Measurements from ENCODE around the gene RNF224. TPM values are rescaled to one million over a fixed set of nuclear protein-coding genes. Genes with fewer than 3 reads are reported as not detected.
A peak's percentile ranks its signal among the peaks of the same experiment; 100 is the strongest.

The RNF224 gene
- total and polyA plus RNA-seq, 2 of the 13 experiments (the other 11 are each of a cell fraction or from before 2014, with no cell fraction given), result 0.09 TPM; not detected in 1

GRCh38 chr9:137254624-137255447, 27.5 kb downstream of the RNF224 start, which contains the start of gene NELFB (continued):
- TF ChIP-seq ZNF512B (CRISPR knock-in tag; IDR thresholded peaks at IDR 0.05; ENCODE audit: borderline replicate concordance) (no peak), ZKSCAN1 (IDR thresholded peaks at IDR 0.05; ENCODE audit: low read length) (no peak), ZNF276 (CRISPR knock-in tag; IDR thresholded peaks at IDR 0.05; ENCODE audit: low read depth) (no peak), ZNF747 (CRISPR knock-in tag; IDR thresholded peaks at IDR 0.05; ENCODE audit: borderline replicate concordance) (no peak; the same call in 1 of the 2 replicates), ZNF737 (CRISPR knock-in tag; IDR thresholded peaks at IDR 0.05; ENCODE audit: borderline replicate concordance) (no peak), CCAR2 (optimal IDR thresholded peaks at IDR 0.05; ENCODE audit: low read depth, low read length) (no peak), DMAP1 (CRISPR knock-in tag; IDR thresholded peaks at IDR 0.05) (0 out of 2 replicates have a peak, but pooled peaks have one; percentile 13), ZNF589 (CRISPR knock-in tag; conservative IDR thresholded peaks at IDR 0.05) (peak; percentile 77; the same call in 1 of the 2 replicates), SP140L (CRISPR knock-in tag; IDR thresholded peaks at IDR 0.05; ENCODE audit: borderline replicate concordance) (no peak), EEA1 (CRISPR knock-in tag; IDR thresholded peaks at IDR 0.05; ENCODE audit: borderline replicate concordance) (no peak), SNAPC2 (CRISPR knock-in tag; IDR thresholded peaks at IDR 0.05) (0 out of 2 replicates have a peak, but pooled peaks have one; percentile 21), PLRG1 (conservative IDR thresholded peaks at IDR 0.05) (no peak), ZNF160 (CRISPR knock-in tag; IDR thresholded peaks at IDR 0.05) (peak; percentile 39; the same call in 1 of the 2 replicates), DNMT3B (CRISPR knock-in tag; conservative IDR thresholded peaks at IDR 0.05) (no peak), ZBTB46 (CRISPR knock-in tag; IDR thresholded peaks at IDR 0.05; ENCODE audit: borderline replicate concordance) (no peak), ZNF784 (CRISPR knock-in tag; IDR thresholded peaks at IDR 0.05; ENCODE audit: borderline replicate concordance) (no peak), RARA (CRISPR knock-in tag; IDR thresholded peaks at IDR 0.05) (no peak), GMEB1 (CRISPR knock-in tag; IDR thresholded peaks at IDR 0.05; ENCODE audit: borderline replicate concordance) (peak; percentile 46), GTF3A (CRISPR knock-in tag; conservative IDR thresholded peaks at IDR 0.05) (no peak), FOXA1 (IDR thresholded peaks at IDR 0.05) (no peak), FOXA1 (CRISPR knock-in tag; IDR thresholded peaks at IDR 0.05) (peak; percentile 55)
